T-helper 22 cell (primary cell): ENCODE data around the gene CITED2.
A peak's percentile ranks its signal among the peaks of the same experiment; 100 is the strongest.
"Not testable (repeated sequence)": the region's sequence is repeated elsewhere in the genome, so short reads cannot be mapped to it uniquely, and the experiment has no call there.

Experiments
- DNase-seq: peaks from one replicate; pipeline ENCODE4 v3.0.0-alpha.2; 2020; ENCODE audit warnings: low read depth

The CITED2 gene, protein sequence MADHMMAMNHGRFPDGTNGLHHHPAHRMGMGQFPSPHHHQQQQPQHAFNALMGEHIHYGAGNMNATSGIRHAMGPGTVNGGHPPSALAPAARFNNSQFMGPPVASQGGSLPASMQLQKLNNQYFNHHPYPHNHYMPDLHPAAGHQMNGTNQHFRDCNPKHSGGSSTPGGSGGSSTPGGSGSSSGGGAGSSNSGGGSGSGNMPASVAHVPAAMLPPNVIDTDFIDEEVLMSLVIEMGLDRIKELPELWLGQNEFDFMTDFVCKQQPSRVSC

DNA sequence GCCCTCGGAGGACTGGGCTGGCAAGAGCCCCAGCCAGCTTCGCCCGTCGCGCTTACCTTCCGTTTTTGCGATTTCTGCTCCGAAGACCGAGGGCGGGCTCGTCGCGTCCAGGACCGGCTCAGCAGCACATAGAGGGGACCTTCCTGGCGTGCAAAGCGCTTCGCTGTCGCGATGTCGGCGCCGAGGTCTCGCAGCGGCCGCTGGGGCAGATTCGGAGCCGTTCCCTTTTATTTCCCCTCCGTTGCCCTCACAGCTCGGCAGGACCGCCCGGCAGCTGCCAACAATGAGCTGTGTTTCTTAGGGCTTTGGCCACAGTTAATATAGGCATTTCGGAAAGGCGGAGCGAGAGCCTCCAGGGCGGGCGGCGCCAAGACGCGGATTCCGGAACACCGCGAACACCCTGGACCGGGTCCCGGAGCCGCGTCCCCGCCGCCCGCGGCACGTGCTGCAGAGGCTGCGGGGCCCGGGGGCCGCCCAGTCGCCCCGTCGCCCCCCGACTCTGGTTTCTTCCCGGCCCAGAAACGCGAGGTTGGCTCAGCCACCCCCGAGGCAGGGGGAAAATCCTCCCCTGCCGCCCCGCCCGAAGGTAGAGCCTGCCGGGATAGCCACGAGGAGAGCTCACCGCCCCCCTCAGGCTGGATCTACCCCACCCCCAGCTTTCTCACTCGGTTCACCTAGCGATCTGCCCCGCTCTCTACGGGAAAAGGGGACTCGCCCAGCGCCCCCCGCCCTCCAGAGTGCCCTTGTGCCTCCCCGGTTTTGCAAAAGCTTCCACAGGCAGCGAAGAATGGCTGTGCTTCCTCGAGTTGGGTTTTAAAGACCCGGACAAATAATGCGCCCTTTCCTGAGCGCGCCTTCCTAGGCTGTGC is at the start of gene CITED2:
Gene CITED2, minus strand, starts transcription at position 292 of the 869 bp plus-strand sequence. CDS start 704 bp downstream, outside the sequence.
- peak; percentile 83 for DNase-seq

- no peak for DNase-seq
These were observed 48.7 kb upstream of the CITED2 start for GRCh38 chr6:139423037-139423703.

GRCh38 chr6:139422105-139423036 is 47.9 kb upstream of the CITED2 start:
- no peak for DNase-seq

- DNase-seq: no peak
These were observed 44.2 kb upstream of the CITED2 start for GRCh38 chr6:139418481-139419132.

DNA sequence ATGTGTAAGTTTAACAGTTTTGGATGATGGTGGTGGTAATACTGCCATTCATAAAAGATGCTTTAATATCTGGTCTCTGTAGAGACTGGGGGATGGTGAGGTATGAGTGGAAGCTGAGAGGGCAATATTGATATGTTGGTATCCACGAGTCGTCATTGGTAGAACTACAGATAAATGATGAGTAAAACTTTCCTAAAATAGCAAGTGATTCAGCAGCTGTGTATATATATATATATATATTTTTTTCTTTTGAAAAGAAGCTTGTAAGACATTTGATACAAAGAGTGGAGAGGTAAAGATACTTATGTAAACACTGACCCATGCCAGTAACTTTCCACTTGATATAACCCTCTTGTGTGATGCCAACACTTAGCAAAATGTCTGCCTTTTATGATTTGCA is 41.7 kb upstream of the CITED2 start:
- DNase-seq: no peak

- no peak for DNase-seq
These were observed 40.9 kb upstream of the CITED2 start for GRCh38 chr6:139415365-139415764.

DNA sequence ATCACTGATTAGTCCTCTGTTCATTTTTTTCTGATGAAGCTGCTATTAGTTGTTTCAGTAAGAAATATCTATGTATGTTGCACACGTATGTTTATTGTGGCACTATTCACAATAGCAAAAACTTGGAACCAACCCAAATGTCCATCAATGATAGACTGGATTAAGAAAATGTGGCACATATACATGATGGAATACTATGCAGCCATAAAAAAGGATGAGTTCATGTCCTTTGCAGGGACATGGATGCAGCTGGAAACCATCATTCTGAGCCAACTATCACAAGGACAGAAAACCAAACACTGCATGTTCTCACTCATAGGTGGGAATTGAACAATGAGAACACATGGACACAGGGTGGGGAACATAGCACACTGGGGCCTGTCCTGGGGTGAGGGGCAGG is 37.7 kb upstream of the CITED2 start:
- not testable (repeated sequence) for DNase-seq

GRCh38 chr6:139409026-139409425 is 34.6 kb upstream of the CITED2 start:
- DNase-seq: no peak

DNA sequence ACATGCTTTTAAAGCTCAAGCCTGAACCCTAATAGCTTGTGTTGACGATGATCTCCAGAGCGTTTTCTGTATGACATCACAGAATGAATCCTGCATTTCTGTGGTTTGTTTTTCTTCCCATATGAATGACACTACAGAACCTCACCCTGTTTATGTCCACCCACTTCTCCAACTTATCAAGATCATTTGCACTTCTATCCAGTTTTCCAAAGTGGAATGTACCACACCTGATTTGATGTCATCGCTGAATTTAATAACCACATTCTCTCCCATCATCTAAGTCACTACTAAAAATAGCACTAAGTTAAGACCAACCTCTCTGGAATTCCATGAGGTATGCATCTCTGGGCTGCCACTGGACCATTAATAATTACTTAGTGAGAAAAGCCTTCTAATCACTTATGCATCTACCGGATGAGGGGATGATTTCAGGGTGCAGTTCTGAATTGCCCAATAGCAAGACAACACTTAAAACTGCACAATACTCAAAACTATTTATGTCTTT is 33.3 kb upstream of the CITED2 start:
- DNase-seq: no peak

- no peak for DNase-seq
These were observed 32.3 kb upstream of the CITED2 start for GRCh38 chr6:139406577-139407343.

DNA sequence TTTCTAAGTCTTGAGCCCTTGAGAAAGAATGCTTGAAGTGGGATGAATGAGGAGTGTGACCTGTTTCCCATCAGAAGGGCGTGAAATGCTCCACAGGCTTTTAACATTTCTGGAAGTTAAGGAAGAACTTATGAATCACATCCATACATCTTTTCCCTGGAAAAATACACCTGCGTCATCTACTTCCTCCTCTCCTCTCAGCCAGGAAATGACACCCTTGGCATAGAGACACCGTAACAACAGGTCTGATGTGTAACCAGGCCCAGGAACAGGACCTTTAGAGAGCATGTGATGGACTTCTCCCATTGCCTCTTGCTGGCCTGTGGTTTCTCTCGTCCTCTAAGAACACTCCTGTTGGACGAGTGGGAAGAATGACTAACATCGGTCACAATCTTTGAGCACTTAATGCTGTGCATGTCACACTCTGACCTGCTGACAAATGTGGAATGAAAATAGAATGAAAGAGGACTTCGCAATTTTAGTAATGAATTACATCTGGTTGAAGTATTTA is 28.5 kb upstream of the CITED2 start:
- DNase-seq: no peak

GRCh38 chr6:139398658-139399057 is 24.2 kb upstream of the CITED2 start:
- DNase-seq: no peak

GRCh38 chr6:139395891-139396301 is 21.4 kb upstream of the CITED2 start:
- no peak for DNase-seq

GRCh38 chr6:139395371-139395770 is 20.9 kb upstream of the CITED2 start:
- DNase-seq: no peak

- no peak for DNase-seq
These were observed 19.7 kb upstream of the CITED2 start for GRCh38 chr6:139394027-139394649.

DNA sequence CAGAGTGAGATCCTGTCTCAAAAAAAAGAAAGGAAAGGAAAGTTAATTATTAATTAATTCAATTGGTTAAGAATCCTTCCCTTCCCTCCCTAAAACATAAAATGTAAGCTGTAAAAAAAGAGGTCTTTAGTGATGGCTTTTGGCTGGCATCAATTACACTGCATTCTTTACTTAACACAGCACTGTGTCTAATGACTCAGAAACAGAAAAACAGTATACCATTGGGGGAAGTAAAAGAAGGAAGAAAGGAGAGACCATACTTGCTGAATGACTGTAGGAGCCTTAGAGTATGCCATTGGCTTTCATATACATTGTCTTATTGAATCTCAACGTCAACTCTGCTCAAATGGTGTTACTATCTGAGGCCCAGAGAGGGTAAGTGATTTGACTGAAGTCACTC is 18.3 kb upstream of the CITED2 start:
- DNase-seq: no peak

DNA sequence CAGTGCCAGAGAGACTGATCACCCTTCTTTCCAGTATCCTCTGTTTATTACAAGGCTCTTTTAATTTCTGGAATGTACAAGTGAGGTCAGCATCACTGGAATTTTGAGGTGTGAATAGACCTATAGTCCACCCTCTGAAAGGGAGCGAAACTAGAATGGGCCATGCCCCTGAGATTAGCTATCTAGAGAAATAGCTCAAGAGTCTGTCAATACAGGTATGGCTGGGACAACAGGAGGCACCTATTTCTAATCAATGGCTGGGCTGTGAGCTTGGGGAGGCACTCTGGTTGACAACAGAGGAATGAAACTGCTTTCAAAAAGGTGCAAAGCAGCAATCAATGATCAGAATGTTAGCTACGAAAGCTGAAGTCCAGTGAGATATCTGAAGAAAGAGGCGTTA is 17.3 kb upstream of the CITED2 start:
- DNase-seq: no peak

DNA sequence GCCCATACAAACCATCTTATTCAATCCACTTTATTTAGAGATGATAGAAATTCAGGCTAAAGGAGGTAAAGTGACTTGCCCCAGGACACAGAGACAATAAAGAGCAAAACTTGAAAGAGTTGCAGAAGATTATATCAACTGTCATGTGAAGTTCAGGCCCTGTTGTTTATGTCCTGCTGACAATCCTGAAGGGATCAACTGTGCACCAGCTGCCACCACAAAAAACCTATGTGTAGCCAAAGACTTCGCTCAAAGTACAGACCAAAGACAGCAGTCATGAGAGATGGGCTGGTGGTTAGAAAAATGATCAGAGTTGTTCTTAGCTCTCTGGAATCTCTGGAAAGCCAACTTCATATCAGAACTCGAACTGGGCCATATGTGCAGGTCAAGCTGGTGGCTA is 16.0 kb upstream of the CITED2 start:
- DNase-seq: no peak

DNA sequence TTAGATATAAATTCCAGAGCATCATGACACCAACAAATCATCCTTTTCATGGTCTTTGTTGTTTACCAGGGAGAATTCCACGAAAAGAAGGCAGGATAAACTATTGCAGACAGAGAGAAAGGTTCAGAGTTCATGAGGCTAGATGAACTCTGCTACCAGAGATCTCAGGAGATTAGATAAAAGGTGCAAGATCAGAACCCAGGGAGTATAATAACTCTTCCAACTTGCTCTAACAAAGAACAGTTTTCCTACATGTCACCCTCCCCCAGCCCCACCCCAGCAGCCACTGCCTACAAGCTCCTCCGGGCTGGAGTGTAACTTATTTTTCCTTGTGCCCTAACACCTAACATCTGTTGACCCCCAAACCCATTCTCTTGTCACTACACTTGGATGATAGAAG is 13.9 kb upstream of the CITED2 start:
- no peak for DNase-seq

GRCh38 chr6:139386404-139386803 is 12.0 kb upstream of the CITED2 start:
- no peak for DNase-seq
